ENCODE data around the gene GATA3.
"Not testable (repeated sequence)": the region's sequence is repeated elsewhere in the genome, so short reads cannot be mapped to it uniquely, and the experiment has no call there.

Gene GATA3

GRCh38 chr10:8054494-8055407, at the start of gene GATA3:
TSS of gene GATA3 (plus strand) at chr10:8054688. CDS start at chr10:8055656, 968 bp downstream.
- DNase-seq = no peak

GRCh38 chr10:8006274-8006999, 48.1 kb upstream of the GATA3 start:
- no peak for DNase-seq

- DNase-seq = no peak
Measured at GRCh38 chr10:8009031-8009430, 45.5 kb upstream of the GATA3 start.

GRCh38 chr10:8013006-8013405, 41.5 kb upstream of the GATA3 start:
- no peak for DNase-seq

GRCh38 chr10:8013619-8014018, 40.9 kb upstream of the GATA3 start:
- DNase-seq = no peak

- DNase-seq = no peak
Measured at GRCh38 chr10:8014649-8015048, 39.8 kb upstream of the GATA3 start.

GRCh38 chr10:8017277-8017676, 37.2 kb upstream of the GATA3 start:
- DNase-seq = no peak

- DNase-seq = no peak
Measured at GRCh38 chr10:8023321-8023720, 31.2 kb upstream of the GATA3 start.

- no peak for DNase-seq
Measured at GRCh38 chr10:8023851-8024250, 30.6 kb upstream of the GATA3 start.

- DNase-seq = no peak
Measured at GRCh38 chr10:8026349-8027259, 27.9 kb upstream of the GATA3 start.

- not testable (repeated sequence) for DNase-seq
Measured at GRCh38 chr10:8031211-8031610, 23.3 kb upstream of the GATA3 start.

- DNase-seq = no peak
Measured at GRCh38 chr10:8032558-8032957, 21.9 kb upstream of the GATA3 start.

GRCh38 chr10:8033812-8034465, 20.5 kb upstream of the GATA3 start:
- DNase-seq = no peak

GRCh38 chr10:8034466-8035005, 20.0 kb upstream of the GATA3 start:
- DNase-seq = no peak

- no peak for DNase-seq
Measured at GRCh38 chr10:8035006-8035640, 19.4 kb upstream of the GATA3 start.

GRCh38 chr10:8035641-8036470, 18.6 kb upstream of the GATA3 start:
- no peak for DNase-seq

GRCh38 chr10:8036506-8037198, 17.8 kb upstream of the GATA3 start:
- DNase-seq = no peak

- DNase-seq = no peak
Measured at GRCh38 chr10:8037199-8037801, 17.2 kb upstream of the GATA3 start.
